ENCODE results near the gene SPATA20. TPM values are rescaled to one million over a fixed set of nuclear protein-coding genes. Genes with fewer than 3 reads are reported as not detected.

The SPATA20 gene
- total RNA-seq, 3 donors from 2014 or later: 52.4 to 62.3 (median 58.4) TPM

DNA sequence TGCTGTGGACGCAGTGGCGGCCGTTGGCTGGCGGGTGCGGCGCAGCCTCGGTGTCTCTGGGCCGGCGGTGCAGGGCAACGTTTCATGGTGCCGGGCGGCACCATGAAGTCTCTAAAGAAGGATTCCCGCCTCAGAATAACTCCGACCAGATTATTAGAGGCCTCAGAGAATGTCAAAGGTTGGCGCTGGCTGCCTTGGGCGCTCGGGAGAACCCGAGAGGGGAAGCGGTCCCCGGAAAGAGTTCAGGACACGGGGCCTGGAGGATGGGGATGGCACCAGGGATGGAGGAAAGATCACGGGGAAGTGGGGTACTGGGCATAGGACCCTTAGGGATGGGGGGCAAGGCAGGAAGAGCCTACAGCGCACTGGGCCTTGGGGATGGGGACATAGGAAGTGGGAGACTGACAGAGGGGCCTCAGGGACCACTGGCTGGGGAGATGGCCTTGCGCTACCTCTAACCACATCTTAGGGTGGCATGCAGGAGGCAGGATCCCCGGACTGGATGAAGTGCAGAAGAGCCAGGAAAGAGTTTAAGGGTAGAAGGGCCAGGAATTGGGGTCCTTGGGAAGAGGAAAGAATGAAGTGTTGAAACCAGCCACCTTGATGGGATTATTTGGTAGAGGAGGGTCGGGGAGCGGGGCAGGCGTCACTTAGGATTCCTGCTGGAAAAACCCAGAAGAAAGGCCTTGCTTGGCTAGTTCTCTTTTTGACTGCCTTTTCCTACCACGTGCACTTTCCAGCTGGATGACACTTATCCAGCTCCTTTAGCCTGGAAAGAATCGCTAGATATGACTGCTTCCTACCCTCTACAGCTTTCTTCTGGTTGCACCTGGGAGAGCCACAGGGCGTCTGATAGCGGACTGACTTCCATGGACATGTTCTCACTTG, 38.2 kb upstream of the SPATA20 start:
- intact Hi-C loops (cut with DNase I; ENCODE audit: low total_unique reads): no loop called here
- Histone ChIP-seq H3K4me1 (no peaks in the 10 kb centered on the region), H3K36me3 (no peaks in the 10 kb centered on the region), H3K27me3 (no peaks in the 10 kb centered on the region), H3K27ac (peak overlapping the region; percentile 87 to 93), H3K4me3 (peak overlapping the region; percentile 54 to 92 (median 76)), H3K9me3 (no peaks in the 10 kb centered on the region)
- TF ChIP-seq POLR2AphosphoS5 (IDR thresholded peaks at IDR 0.05) (no peak), POLR2A (IDR thresholded peaks at IDR 0.05) (no peak), CTCF (IDR thresholded peaks at IDR 0.05) (no peak)
- DNase-seq (ENCODE audit: low spot score in 2 of 2): no peak

DNA sequence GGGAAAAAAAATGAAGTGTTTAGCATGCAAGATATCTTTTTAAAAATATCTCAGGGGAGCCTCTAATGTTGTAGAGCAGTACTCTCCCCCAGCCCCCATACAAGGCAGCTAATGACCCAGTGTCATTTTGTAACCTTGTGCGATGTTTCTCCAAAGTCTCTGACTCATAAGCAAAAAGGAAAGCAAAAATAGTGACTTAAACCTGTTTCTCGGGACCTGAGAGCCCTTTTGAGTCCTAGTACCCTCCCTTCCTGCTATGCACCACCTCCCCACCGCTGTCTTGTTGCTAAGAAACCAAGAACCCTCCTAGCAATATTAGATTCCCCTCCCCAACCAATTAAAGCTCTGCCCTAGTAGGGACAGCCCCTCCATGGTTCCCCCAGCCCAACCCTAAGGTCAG, 35.9 kb upstream of the SPATA20 start:
- DNase-seq (ENCODE audit: low spot score in 2 of 2): no peak
- no peak overlapping the region for H3K4me3 ChIP-seq
- no peaks in the 10 kb centered on the region for H3K36me3 ChIP-seq
- peak overlapping the region in 1 of 2 donors; percentile 21 for H3K27ac ChIP-seq
- no peaks in the 10 kb centered on the region for H3K9me3 ChIP-seq
- intact Hi-C loops (cut with DNase I; ENCODE audit: low total_unique reads): no loop called here
- TF ChIP-seq CTCF (IDR thresholded peaks at IDR 0.05) (no peak), POLR2AphosphoS5 (IDR thresholded peaks at IDR 0.05) (no peak), POLR2A (IDR thresholded peaks at IDR 0.05) (no peak)
- no peaks in the 10 kb centered on the region for H3K4me1 ChIP-seq
- no peaks in the 10 kb centered on the region for H3K27me3 ChIP-seq

DNA sequence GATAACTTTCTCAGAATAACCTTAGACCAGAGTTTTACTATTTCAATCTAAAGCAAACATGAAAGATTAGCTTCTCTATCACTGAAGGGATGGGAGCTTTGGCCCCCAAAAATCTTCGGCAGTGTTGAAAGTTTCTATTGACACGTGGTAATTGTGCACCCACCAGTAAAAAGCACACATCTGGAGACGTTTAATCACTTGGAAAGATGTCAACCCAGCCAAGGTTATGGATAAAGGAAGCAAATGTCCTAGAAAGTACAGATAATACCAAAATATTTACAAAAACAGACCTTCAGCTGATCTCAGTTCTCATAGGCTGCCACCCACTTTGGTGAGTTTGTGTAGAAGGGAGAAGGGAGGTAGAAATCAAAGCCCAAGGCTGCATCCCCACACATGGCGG, 33.5 kb upstream of the SPATA20 start:
- Histone ChIP-seq H3K27ac (no peak overlapping the region), H3K27me3 (no peaks in the 10 kb centered on the region), H3K4me1 (no peaks in the 10 kb centered on the region), H3K4me3 (no peak overlapping the region), H3K9me3 (no peaks in the 10 kb centered on the region), H3K36me3 (no peaks in the 10 kb centered on the region)
- DNase-seq (ENCODE audit: low spot score in 2 of 2): no peak
- intact Hi-C loops (cut with DNase I; ENCODE audit: low total_unique reads): no loop called here
- TF ChIP-seq POLR2A (IDR thresholded peaks at IDR 0.05): no peak
- no peak for TF ChIP-seq CTCF (IDR thresholded peaks at IDR 0.05)
- no peak for TF ChIP-seq POLR2AphosphoS5 (IDR thresholded peaks at IDR 0.05)

GRCh38 chr17:50514388-50514787, 32.6 kb upstream of the SPATA20 start:
- peak overlapping the region; percentile 49 to 55 for H3K27ac ChIP-seq
- no peaks in the 10 kb centered on the region for H3K4me1 ChIP-seq
- H3K36me3 ChIP-seq: no peaks in the 10 kb centered on the region
- no peak overlapping the region for H3K4me3 ChIP-seq
- TF ChIP-seq POLR2A (IDR thresholded peaks at IDR 0.05) (no peak), CTCF (IDR thresholded peaks at IDR 0.05) (no peak), POLR2AphosphoS5 (IDR thresholded peaks at IDR 0.05) (no peak)
- intact Hi-C loops (cut with DNase I; ENCODE audit: low total_unique reads): no loop called here
- no peaks in the 10 kb centered on the region for H3K9me3 ChIP-seq
- no peaks in the 10 kb centered on the region for H3K27me3 ChIP-seq
- no peak for DNase-seq (ENCODE audit: low spot score in 2 of 2)

- intact Hi-C loops (cut with DNase I; ENCODE audit: low total_unique reads): no loop called here
- peak in 1 of 2 donors; percentile 85 for DNase-seq (ENCODE audit: low spot score in 2 of 2)
- H3K4me1 ChIP-seq: no peaks in the 10 kb centered on the region
- no peak overlapping the region for H3K4me3 ChIP-seq
- H3K27ac ChIP-seq: peak overlapping the region; percentile 49 to 55
- TF ChIP-seq CTCF (IDR thresholded peaks at IDR 0.05): no peak
- TF ChIP-seq POLR2AphosphoS5 (IDR thresholded peaks at IDR 0.05): no peak
- TF ChIP-seq POLR2A (IDR thresholded peaks at IDR 0.05): no peak
- H3K9me3 ChIP-seq: no peaks in the 10 kb centered on the region
- no peaks in the 10 kb centered on the region for H3K27me3 ChIP-seq
- H3K36me3 ChIP-seq: no peaks in the 10 kb centered on the region
These were observed 31.9 kb upstream of the SPATA20 start for GRCh38 chr17:50514936-50515702.
